WTC11 (cell line): ENCODE data around the gene CCT3. TPM values are rescaled to one million over a fixed set of nuclear protein-coding genes. Genes with fewer than 3 reads are reported as not detected.

Source experiments
- ATAC-seq: fragments of 200-7000 bp; cut with Tn5 transposase; 2 replicates; pipeline ENCODE4 v1.10.0; 2021; ENCODE audit warnings: mild to moderate bottlenecking, moderate library complexity
- CTCF ChIA-PET: fragments of 300-600 bp; sonication (Branson Sonifier 250); formaldehyde crosslinking; loops from one replicate; lab custom pipeline; 2021; ENCODE audit warnings: antibody characterized with exemption; lab: Charles Lee
- POLR2A ChIA-PET: fragments of 350-600 bp; sonication (Branson Sonifier 250); formaldehyde crosslinking; loops from one replicate; lab custom pipeline; 2021; ENCODE audit warnings: antibody characterized with exemption; lab: Charles Lee
- DNase-seq: peaks from one replicate; pipeline ENCODE4 v3.0.0; 2021; ENCODE audit warnings: low spot score
- H3K27ac Mint-ChIP-seq: 2 replicates; pipeline ENCODE4 v1.8.0; 2021; ENCODE audit warnings: mixed read lengths
- H3K27me3 Mint-ChIP-seq: 2 replicates; pipeline ENCODE4 v1.8.0; 2021; ENCODE audit warnings: low read depth, mild to moderate bottlenecking, moderate library complexity, mixed read lengths
- H3K36me3 Mint-ChIP-seq: 2 replicates; pipeline ENCODE4 v1.8.0; 2021; ENCODE audit warnings: mixed read lengths
- H3K4me1 Mint-ChIP-seq: 2 replicates; pipeline ENCODE4 v1.8.0; 2022; ENCODE audit warnings: mixed read lengths
- H3K4me3 Mint-ChIP-seq: 2 replicates; pipeline ENCODE4 v1.8.0; 2021; ENCODE audit warnings: mild to moderate bottlenecking, moderate library complexity, mixed read lengths
- H3K9me3 Mint-ChIP-seq: 2 replicates; pipeline ENCODE4 v1.8.0; 2021; ENCODE audit warnings: mixed read lengths
- AFF4 ChIP-seq: sonication (generic); formaldehyde crosslinking; IDR thresholded peaks from 2 replicates; pipeline ENCODE4 v1.8.1; 2023; ENCODE audit warnings: mild to moderate bottlenecking, missing genetic modification reagents, borderline replicate concordance
- ATF1 ChIP-seq: sonication (generic); formaldehyde crosslinking; IDR thresholded peaks from 2 replicates; pipeline ENCODE4 v1.8.1; 2023; ENCODE audit warnings: mild to moderate bottlenecking, moderate library complexity, missing genetic modification reagents
- ATF3 ChIP-seq: sonication (generic); formaldehyde crosslinking; conservative IDR thresholded peaks from 2 replicates; pipeline ENCODE4 v1.8.1; 2022; ENCODE audit warnings: mild to moderate bottlenecking, missing genetic modification reagents
- CDX4 ChIP-seq: fragments of 250-450 bp; sonication (Bioruptor Pico); IDR thresholded peaks from 2 replicates; pipeline ENCODE4 v1.9.0; 2021; ENCODE audit warnings: moderate library complexity, mild to moderate bottlenecking, inconsistent platforms, borderline replicate concordance
- E2F5 ChIP-seq: sonication (generic); formaldehyde crosslinking; IDR thresholded peaks from 2 replicates; pipeline ENCODE4 v1.8.1; 2022; ENCODE audit warnings: mild to moderate bottlenecking, moderate library complexity, missing genetic modification reagents
- ELF4 ChIP-seq: sonication (generic); formaldehyde crosslinking; IDR thresholded peaks from 2 replicates; pipeline ENCODE4 v1.8.1; 2022; ENCODE audit warnings: low read depth, mild to moderate bottlenecking, moderate library complexity, missing genetic modification reagents
- FOXJ3 ChIP-seq: sonication (generic); formaldehyde crosslinking; IDR thresholded peaks from 2 replicates; pipeline ENCODE4 v1.9.0; 2021; ENCODE audit warnings: missing genetic modification reagents, mild to moderate bottlenecking, borderline replicate concordance
- FOXK1 ChIP-seq: sonication (generic); formaldehyde crosslinking; IDR thresholded peaks from 2 replicates; pipeline ENCODE4 v1.8.0; 2022; ENCODE audit warnings: mild to moderate bottlenecking, moderate library complexity, missing genetic modification reagents
- GABPB1 ChIP-seq: sonication (generic); formaldehyde crosslinking; IDR thresholded peaks from 2 replicates; pipeline ENCODE4 v1.8.1; 2023; ENCODE audit warnings: mild to moderate bottlenecking, missing genetic modification reagents
- HMGA2 ChIP-seq: fragments of 250-450 bp; sonication (Bioruptor Pico); IDR thresholded peaks from 2 replicates; pipeline ENCODE4 v1.4.0; 2021; ENCODE audit warnings: mild to moderate bottlenecking, moderate library complexity
- IRF2 ChIP-seq: sonication (generic); formaldehyde crosslinking; IDR thresholded peaks from 2 replicates; pipeline ENCODE4 v1.8.0; 2022; ENCODE audit warnings: low read depth, missing genetic modification reagents, borderline replicate concordance
- MAX ChIP-seq: sonication (generic); formaldehyde crosslinking; IDR thresholded peaks from 2 replicates; pipeline ENCODE4 v1.8.0; 2022; ENCODE audit warnings: mild to moderate bottlenecking, missing genetic modification reagents
- MLX ChIP-seq: sonication (generic); formaldehyde crosslinking; IDR thresholded peaks from 2 replicates; pipeline ENCODE4 v1.8.1; 2023; ENCODE audit warnings: mild to moderate bottlenecking, missing genetic modification reagents, moderate library complexity
- MXD4 ChIP-seq: fragments of 250-450 bp; sonication (Bioruptor Pico); IDR thresholded peaks from 2 replicates; pipeline ENCODE4 v1.8.0; 2021; ENCODE audit warnings: mild to moderate bottlenecking, moderate library complexity, borderline replicate concordance
- NR3C1 ChIP-seq: sonication (generic); formaldehyde crosslinking; conservative IDR thresholded peaks from 2 replicates; pipeline ENCODE4 v1.8.1; 2023; ENCODE audit warnings: low read depth, mild to moderate bottlenecking, missing genetic modification reagents
- SOX15 ChIP-seq: fragments of 250-450 bp; sonication (Bioruptor Pico); IDR thresholded peaks from 2 replicates; pipeline ENCODE4 v1.9.0; 2021; ENCODE audit warnings: mild to moderate bottlenecking
- SP1 ChIP-seq: sonication (generic); formaldehyde crosslinking; conservative IDR thresholded peaks from 2 replicates; pipeline ENCODE4 v1.8.1; 2022; ENCODE audit warnings: missing genetic modification reagents
- USF1 ChIP-seq: sonication (generic); formaldehyde crosslinking; IDR thresholded peaks from 2 replicates; pipeline ENCODE4 v1.8.0; 2022; ENCODE audit warnings: mild to moderate bottlenecking, missing genetic modification reagents
- ZNF263 ChIP-seq: sonication (generic); formaldehyde crosslinking; IDR thresholded peaks from 2 replicates; pipeline ENCODE4 v1.8.1; 2022; ENCODE audit warnings: low read depth, mild to moderate bottlenecking, moderate library complexity, missing genetic modification reagents
- ZNF532 ChIP-seq: fragments of 250-450 bp; sonication (Bioruptor Pico); IDR thresholded peaks from 2 replicates; pipeline ENCODE4 v1.9.0; 2021; ENCODE audit warnings: mild to moderate bottlenecking, borderline replicate concordance
- ZNF671 ChIP-seq: fragments of 250-450 bp; sonication (Bioruptor Pico); IDR thresholded peaks from 2 replicates; pipeline ENCODE4 v1.8.0; 2021; ENCODE audit warnings: mild to moderate bottlenecking
- ZSCAN18 ChIP-seq: fragments of 250-450 bp; sonication (Bioruptor Pico); IDR thresholded peaks from 2 replicates; pipeline ENCODE4 v2.1.2; 2022; ENCODE audit warnings: mild to moderate bottlenecking, moderate library complexity
- total RNA-seq: library from RNA; stranded (reverse); gene quantifications from 3 replicates; pipeline ENCODE4 v1.2.3, GENCODE V29; 2021

Gene CCT3
- total RNA-seq, 1 experiment from 2014 or later = 479 TPM

- ChIA-PET CTCF (no interaction called here), POLR2A (interaction anchor here (0.6 kb wide), 1 partner anchor 314 kb away, joined by 6 read pairs; no protein-coding TSS in a partner anchor)
- Mint-ChIP-seq H3K27ac (peak overlapping the region; percentile 97), H3K4me1 (peaks cover 7% of the 10 kb centered on the region), H3K27me3 (no peaks in the 10 kb centered on the region), H3K4me3 (peak overlapping the region; percentile 90), H3K9me3 (no peaks in the 10 kb centered on the region), H3K36me3 (no peaks in the 10 kb centered on the region)
- ATAC-seq = peak; percentile 99
- no peak for TF ChIP-seq ZNF263 (CRISPR knock-in tag)
- no peak for TF ChIP-seq E2F5
- TF ChIP-seq NR3C1 = no peak
- TF ChIP-seq SP1 (CRISPR knock-in tag) = peak; percentile 59; the same call in 1 of the 2 replicates
- TF ChIP-seq GABPB1 (CRISPR knock-in tag) = peak; percentile 53; the same call in 1 of the 2 replicates
- no peak for TF ChIP-seq CDX4 (CRISPR knock-in tag)
- TF ChIP-seq USF1 (CRISPR knock-in tag) = no peak
- no peak for TF ChIP-seq ELF4
- no peak for TF ChIP-seq MXD4
- TF ChIP-seq FOXK1 = no peak
- peak; percentile 68 for TF ChIP-seq MAX (CRISPR knock-in tag)
- TF ChIP-seq HMGA2 = no peak
- TF ChIP-seq ATF3 (CRISPR knock-in tag) = no peak
- TF ChIP-seq IRF2 (CRISPR knock-in tag) = no peak
- TF ChIP-seq ZNF532 (CRISPR knock-in tag) = no peak
- no peak for TF ChIP-seq FOXJ3 (CRISPR knock-in tag)
- peak; percentile 94 for DNase-seq
Observed at GRCh38 chr1:156291226-156292061, 46.6 kb downstream of the CCT3 start.

- CTCF ChIA-PET = interaction anchor here (0.7 kb wide), 1 partner anchor 70 kb away, joined by 3 read pairs; no protein-coding TSS in a partner anchor
- no peak for DNase-seq
- no peak for ATAC-seq
- H3K9me3 Mint-ChIP-seq = no peaks in the 10 kb centered on the region
- peaks cover 4% of the 10 kb centered on the region for H3K4me1 Mint-ChIP-seq
- no peak overlapping the region for H3K27ac Mint-ChIP-seq
- POLR2A ChIA-PET = interaction anchor here (0.6 kb wide), 1 partner anchor 156 kb away, joined by 4 read pairs; no protein-coding TSS in a partner anchor
- H3K4me3 Mint-ChIP-seq = no peak overlapping the region
- H3K36me3 Mint-ChIP-seq = no peaks in the 10 kb centered on the region
- H3K27me3 Mint-ChIP-seq = no peaks in the 10 kb centered on the region
- TF ChIP-seq AFF4 (CRISPR knock-in tag) (no peak), ATF1 (CRISPR knock-in tag) (no peak), SOX15 (CRISPR knock-in tag) (no peak), ZNF671 (CRISPR knock-in tag) (no peak), MLX (CRISPR knock-in tag) (no peak), ZSCAN18 (CRISPR knock-in tag) (no peak)
Observed at GRCh38 chr1:156289857-156290256, 48.2 kb downstream of the CCT3 start.
